NB4 (cell line): ENCODE results near the gene PLEKHB1.

Experiments used
- POLR2A ChIP-seq: IDR thresholded peaks from 2 replicates; pipeline ENCODE4 v1.6.1; 2011; ENCODE audit warnings: mild to moderate bottlenecking; ENCODE audit not compliant: insufficient read length; ENCODE audit errors: extremely low read depth
- TF ChIP-seq, protein P1 (sequence below): IDR thresholded peaks from one replicate; pipeline ENCODE4 v1.5.1; 2012; ENCODE audit warnings: low read depth, low read length

DNA sequence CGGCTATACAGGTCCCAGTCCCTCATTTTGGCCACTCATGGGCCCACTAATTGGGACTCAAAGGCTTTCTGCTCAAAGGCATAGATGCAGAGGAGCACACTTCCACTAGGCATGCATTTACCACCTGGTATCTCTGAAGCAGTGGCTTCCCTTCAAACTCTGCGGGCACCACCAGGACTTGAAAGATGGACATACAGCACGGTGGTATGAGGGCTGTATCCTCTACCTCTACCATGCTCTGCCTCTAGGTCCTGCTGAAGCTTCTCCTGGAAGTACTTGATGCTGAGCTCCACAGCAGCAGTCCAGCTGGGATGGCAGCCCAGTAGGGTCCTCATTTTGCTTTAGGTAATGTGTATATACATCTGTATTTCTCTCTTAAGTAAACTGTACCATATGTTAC, 64.6 kb downstream of the PLEKHB1 start:
- TF ChIP-seq, protein P1, sequence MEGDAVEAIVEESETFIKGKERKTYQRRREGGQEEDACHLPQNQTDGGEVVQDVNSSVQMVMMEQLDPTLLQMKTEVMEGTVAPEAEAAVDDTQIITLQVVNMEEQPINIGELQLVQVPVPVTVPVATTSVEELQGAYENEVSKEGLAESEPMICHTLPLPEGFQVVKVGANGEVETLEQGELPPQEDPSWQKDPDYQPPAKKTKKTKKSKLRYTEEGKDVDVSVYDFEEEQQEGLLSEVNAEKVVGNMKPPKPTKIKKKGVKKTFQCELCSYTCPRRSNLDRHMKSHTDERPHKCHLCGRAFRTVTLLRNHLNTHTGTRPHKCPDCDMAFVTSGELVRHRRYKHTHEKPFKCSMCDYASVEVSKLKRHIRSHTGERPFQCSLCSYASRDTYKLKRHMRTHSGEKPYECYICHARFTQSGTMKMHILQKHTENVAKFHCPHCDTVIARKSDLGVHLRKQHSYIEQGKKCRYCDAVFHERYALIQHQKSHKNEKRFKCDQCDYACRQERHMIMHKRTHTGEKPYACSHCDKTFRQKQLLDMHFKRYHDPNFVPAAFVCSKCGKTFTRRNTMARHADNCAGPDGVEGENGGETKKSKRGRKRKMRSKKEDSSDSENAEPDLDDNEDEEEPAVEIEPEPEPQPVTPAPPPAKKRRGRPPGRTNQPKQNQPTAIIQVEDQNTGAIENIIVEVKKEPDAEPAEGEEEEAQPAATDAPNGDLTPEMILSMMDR = no peak
- TF ChIP-seq POLR2A = no peak
